CD4-positive, alpha-beta T cell treated with Interferon alpha-2 for 1 hour (primary cell): Measurements from ENCODE around the gene PLA2G2D.
"Not testable (repeated sequence)": the region's sequence is repeated elsewhere in the genome, so short reads cannot be mapped to it uniquely, and the experiment has no call there.

Experiments
- DNase-seq, 2 donors: peaks; one replicate each; pipeline ENCODE4 v3.0.0-alpha.2; 2020 to 2022

The PLA2G2D gene

DNA sequence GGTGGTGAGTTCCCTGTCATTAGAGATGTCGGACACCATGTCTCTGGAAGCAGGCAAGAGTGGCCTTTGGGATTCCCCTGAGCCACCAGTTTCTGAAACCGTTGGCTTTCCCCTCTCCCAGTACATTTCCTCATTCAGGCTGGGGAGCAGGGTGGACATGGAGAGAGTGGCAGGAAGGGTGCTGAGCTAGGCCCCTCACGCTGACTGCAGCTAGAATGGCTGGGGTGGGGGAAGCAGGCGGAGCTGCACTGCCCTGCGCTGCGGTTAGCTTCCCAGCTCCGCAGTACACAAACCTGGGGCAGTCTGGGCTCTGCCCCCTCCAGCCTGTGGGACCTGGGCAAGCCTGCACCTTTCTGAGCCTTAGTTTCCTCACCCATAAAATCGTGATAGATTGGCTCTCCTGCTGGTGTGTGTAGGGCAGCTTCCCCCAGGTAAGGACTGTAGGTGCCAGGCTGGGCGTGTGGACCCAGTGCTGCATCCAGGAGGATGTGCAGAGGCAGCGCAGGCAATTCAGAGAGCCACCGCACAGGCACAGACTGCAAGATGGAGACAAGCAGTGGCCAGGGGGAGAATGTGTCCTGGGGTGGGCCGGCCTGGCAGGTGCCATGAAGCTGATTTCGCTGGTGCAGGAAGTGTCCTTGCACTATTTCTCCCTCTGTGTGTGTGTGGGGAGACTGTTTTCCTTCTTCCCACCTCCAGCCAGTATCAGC, 22.8 kb upstream of the PLA2G2D start:
- DNase-seq: no peak

DNA sequence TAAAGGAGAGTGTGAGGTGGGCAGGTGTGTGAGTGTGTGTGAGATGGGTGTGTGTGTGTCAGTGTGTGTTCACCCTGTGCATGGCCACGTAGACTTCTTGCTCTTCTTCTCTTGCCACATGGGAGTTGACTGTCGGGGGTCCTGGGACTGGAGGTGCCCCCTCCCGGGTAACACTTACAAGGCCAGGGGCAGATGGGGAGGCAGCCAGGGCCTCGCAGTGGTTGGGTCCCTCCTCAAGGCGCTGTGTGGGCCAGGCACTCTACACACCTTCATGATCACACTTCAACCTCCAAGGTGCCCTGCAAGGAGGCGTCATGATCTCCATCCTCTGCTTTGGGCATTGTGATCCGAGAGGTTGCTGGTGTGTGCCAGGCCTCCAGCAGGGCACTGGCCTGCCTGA, 22.1 kb upstream of the PLA2G2D start:
- DNase-seq: no peak

DNA sequence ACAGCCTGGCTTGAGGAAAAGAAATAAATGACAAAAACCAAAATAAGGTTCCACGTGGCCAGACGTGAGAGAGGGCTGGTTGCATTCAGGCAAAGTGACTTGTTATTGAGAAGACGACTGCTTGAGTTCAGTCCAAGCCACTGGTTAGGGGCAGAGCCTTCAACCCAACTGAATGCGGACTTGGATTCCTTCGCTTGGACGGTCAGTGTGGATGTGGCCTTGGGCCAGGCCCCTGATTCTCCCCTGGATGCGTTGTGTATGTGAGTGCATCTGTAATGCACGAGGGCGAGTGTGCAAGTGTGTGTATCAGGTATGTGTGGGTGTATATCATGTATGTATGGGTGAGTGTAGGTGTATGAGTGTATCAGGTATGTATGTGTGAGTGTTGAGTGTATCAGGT, 21.7 kb upstream of the PLA2G2D start:
- no peak for DNase-seq

GRCh38 chr1:20139776-20140612, 20.7 kb upstream of the PLA2G2D start:
- no peak for DNase-seq

DNA sequence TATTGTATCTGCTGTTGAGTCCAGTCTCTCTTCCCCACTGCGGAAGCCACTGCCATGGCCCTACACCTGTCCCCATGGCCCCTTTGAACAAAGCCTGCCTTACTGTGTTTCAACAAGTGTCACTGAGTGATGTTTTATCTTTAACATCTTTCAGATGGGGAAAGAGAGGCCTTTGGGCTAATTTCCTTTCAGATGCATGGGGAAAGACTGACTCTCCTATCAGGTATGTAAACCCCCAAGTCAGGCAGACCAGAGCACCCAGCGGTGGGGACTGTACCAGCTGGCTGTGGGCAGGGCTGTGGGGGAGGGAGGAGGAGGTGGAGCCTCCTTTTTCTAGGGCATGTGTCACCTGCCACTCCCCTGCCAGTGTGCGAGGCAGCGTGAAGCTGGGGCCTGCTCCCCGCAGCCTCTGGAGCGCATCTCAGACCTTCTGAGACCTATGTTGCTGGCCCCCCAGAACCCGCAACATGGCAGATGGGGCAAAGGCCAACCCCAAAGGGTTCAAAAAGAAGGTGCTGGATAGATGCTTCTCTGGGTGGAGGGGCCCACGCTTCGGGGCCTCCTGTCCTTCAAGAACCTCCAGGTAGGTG, 19.7 kb upstream of the PLA2G2D start, which contains the start of gene PLA2G2F:
Gene PLA2G2F (plus strand): TSS at position 363 of the 590 bp plus-strand sequence. CDS start 105 bp downstream, at position 468.
- no peak for DNase-seq

DNA sequence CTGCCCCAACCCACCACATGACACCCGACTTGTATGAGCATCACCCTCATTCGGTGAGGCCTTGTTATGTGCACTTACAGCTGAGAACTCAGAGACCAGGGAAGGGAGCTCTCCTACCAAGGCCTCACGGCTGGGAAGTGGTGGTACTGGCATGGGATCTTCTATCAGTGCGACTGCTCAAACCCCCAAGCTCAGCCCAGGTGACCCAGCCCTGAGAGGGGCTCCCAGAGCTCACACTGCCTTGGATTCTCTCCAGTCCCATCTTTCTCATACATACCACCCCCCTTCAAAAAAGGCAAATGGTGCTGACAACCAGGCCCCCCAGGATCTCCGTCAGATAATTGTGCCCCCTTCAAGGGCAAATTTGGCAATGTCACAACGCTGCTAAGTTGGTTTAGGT, 19.0 kb upstream of the PLA2G2D start:
- no peak for DNase-seq

DNA sequence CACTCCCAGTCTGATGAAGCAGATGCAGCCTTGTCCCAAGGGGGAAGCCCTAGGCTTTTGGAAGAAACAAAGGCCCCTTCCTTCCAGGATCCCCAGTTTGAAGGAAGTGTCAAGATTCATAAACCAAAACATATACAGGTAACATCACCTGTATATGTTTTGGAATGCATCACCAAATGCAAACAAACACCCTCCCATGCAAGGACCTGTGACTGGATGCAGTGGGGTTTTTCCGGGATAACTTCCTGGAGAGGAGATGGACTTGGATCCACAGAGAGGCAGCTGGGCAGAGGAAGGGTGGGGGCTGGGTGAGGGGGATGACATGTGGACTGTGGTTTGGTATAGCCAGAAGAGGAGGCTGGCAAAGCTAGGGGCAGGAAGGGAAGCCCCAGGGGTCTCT, 18.3 kb upstream of the PLA2G2D start:
- DNase-seq: no peak

DNA sequence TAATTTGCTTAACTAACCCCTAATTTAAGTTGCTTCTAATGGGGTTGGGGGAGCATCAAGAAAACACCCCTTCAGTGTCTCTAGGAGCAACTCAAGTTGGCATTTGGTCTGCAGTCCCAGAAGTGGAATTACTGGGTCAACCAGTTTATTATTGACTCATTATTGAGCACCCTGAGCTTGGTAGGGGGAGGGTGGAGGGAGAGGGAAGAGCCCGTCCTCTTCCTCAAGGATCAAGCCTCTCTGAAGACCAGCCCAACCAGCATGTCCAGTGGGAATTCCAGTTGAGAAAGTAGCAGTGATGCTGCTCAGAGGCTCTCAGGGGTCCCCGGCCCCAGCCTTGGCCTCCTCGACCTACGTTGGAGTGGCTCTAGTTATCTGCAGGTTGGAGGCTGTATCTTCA, 17.7 kb upstream of the PLA2G2D start:
- no peak for DNase-seq

DNA sequence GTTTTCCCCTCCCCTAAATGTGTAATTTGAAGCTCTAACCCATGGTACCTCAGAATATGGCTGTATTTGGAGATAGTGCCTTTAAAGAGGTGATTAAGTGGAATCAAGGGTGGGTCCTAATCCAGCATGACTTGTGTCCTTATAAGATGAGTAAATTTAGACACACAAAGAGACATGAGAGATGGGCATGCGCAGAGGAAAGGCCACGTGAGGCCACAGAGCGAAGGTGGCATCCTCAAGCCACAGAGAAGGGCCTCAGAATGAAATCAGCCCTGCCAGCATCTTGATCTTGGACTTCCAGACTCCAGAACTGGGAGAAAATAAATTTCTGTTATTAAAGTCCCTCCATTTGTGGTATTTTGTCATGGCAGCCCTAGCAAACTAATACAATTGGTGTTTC, 16.9 kb upstream of the PLA2G2D start:
- DNase-seq: no peak

DNA sequence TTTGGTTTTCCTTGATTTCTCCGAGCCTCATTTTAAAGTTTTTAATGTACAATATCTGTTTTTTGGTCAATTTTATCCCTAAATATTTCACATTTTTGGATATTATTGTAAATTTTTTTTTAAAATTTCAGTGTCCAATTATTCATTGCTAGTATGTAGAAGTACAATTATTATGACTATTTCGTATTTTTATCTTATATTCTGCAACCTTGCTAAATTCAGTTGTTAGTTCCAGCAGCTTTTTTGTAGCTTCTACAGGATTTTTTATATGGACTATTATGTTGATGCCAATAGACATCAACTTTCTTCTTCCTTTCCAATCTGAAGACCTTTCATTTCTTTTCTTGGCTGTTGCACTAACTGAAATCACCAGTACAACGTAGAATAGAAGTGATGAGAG, 15.7 kb upstream of the PLA2G2D start:
- DNase-seq: no peak

DNA sequence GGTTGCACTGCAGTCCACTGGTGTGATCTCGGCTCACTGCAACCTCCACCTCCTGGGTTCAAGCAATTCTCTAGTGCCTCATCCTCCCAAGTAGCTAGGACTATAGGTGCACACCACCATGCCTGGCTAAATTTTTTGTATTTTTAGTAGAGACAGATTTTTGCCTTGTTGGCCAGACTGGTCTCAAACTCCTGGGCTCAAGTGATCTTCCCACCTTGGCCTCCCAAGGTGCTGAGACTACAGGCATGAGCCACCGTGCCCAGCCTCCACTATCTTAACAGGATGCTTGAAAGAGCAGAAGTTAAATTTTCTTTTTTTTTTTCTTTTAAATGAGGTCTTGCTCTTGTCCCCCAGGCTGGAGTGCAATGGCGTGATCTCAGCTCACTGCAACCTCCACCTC, 11.2 kb upstream of the PLA2G2D start:
- DNase-seq: not testable (repeated sequence)

GRCh38 chr1:20126806-20127440, 7.6 kb upstream of the PLA2G2D start:
- no peak for DNase-seq

DNA sequence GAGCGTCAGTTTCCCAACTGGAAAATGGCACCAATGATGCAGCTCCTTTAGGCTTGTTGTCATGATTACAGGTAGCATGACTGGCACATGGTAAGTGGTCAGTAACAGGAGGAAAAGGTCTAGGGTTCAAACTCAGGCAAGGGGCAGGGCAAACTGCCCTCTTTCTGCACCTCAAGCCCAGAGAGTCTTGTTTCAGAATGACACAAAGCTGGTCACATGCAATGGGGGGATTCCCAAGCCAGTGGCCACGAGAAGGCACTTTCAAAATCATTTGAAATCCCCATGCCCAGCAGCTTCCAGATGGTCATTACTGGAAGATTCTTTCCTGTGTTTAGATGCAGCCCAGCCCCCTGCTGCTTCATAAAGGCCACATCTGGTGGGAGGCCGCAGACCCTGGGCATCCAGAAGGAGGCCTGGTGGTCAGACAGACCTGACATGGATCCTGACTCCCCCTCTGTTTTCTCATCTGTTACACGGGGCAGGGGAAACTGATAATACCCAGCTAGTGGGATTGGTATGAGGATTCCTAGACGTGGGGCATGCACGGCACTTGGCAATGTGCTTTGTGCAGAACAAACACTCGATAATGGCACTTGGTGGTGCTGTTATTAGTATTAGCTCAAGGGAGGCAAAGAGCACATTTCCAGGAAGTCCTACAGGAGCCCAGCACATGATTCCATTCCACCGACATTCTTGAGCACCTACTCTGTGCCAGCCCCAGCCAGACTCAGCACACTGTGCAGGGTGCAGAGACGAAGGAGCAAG, 6.9 kb upstream of the PLA2G2D start:
- no peak for DNase-seq

GRCh38 chr1:20125100-20125499, 5.8 kb upstream of the PLA2G2D start:
- no peak for DNase-seq

DNA sequence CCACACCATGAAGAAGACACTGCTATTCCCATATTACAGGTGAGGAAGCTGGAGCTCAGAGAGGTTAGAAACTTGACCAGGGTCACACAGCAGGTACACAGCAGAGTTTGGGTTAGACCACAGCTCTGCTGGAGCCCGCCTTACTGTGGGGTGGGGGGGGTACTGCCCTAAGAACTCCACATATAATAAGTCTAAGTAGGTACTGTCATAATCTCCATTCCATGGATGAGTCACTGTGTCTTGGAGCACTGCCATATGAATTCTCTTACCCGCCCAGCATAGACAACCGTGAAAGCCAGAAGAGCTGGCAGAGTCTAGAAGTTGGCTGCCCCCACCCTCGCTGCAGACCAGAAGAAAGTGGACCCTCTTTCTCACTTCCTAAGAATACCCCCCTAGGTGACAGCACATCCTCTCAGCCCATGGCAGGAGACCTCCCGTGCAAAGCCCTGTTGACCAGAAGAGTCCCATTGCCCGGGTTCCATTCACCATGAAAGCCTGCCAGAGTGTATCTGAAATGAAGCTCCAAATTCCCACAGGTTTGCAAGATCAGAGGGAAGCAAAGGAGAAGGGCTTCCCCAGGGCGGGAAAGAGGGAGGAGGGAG, 5.2 kb upstream of the PLA2G2D start:
- DNase-seq: no peak

DNA sequence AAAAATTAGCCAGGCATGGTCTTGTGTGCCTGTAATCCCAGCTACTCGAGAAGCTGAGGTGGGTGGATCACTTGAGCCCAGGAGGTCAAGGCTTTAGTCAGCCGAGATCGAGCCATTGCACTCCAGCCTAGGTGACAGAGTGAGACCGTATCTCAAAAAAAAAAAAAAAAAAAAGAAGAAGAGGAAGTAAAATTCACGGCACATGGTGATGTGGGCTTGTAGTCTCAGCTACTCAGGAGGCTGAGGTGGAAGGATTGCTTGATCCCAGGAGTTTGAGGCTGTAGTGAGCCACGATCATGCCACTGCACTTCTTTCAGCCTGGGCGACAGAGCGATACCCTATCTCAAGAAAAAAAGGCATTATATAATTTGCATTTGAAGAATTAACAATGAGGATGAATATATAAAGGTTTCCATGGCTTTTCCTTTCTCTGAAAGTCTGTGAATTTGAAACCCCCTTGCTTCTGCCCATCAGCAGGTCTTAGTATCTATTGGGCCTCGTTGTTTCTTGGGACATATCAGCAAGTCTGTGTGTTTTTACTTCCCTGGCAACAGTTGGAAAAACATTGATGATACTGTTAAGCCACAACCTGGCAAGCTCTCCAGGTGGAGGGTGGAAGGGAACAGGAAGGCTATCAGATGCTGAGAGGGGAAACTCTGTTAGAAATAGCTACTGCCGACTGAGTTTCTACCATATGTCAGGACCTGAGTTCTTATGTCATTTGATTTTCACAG, 4.6 kb upstream of the PLA2G2D start:
- no peak for DNase-seq

DNA sequence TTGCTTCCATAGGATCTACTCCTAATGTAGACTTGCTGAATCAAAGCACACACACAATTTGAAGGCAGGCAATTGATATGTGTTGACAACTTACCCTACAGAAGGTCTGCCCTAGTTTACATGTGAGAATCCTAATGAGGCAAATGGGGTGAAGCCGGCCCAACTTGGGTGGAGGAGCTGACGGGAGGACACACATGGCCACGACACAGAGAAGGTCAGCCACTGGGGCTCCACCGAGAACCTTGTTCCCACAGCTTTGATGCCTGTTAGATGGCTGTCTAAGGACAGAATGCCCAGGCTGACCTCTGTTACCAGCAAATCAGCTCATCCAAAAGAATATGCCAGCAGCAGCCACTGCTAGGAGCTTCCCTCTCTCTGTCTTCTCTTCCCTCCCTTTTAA, 1.5 kb upstream of the PLA2G2D start:
- no peak for DNase-seq

- DNase-seq: no peak
These were observed 2.1 kb downstream of the PLA2G2D start for GRCh38 chr1:20117236-20117635.

DNA sequence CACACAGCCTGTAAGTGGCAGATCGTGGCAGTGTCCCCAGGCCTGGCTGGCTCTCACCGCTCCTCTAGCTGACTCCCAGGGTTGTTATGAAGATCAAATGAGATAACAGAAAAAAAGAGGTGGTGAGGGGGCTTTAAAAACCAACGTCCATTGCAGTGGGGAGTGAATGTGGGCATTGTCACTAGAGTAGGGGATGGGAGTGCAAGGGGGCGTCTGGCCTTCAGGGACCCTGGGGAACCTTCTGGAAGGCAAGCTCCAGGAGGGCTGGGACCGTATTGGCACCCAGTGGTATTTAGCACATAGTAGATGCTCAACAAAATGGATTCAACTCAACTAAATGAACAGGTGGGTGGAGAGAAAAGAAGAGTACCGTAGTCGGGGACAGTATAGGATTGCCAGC, 3.4 kb downstream of the PLA2G2D start:
- DNase-seq: no peak

DNA sequence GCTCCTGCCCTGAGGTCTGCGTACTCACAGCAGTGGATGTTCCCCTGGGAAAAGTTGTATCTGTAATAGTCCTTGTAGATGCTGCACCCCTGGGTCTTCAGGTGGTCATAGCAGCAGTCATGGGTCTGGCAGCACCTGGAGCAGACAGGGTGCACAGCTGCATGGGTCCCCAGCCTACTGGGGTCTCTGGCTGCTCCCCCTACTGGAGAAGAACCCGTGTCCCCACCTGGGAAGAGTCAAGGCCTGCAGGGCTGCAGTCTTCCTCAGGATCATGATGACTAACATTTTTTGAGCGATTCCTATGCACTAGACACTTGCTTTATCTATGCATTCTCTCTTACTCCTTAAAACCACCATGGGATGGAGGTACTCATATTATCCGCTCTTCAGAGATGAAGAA, 3.9 kb downstream of the PLA2G2D start:
- no peak for DNase-seq

DNA sequence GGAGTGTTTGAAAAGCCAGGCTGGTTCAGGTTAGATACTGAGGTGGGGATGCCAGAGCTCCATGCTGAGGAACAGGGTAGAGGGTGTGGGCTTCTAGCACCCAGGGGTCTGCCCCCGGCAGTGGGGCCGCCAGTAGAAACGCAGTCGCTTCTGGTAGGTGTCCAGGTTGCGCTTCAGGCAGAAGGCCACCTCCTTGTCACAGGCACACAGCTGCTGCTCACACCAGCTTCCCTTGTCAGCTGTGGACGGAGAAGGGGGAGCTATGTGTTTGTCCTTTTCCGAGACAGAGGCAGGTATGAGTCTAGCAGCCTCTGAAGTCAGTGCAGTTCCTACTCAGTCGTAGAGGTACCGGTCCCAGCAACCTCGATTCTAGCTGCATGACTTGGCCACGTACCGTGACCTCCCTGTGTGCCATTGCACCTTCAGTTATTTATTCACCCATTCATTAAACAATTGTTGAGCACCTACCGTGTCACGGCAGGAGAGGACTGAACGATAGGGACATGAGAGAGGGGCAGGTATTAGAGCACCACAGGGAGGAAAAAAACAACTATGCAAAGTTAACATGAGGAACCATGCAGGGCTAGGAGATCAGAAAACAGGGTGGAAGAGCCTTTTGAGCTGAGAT, 5.2 kb downstream of the PLA2G2D start:
- no peak for DNase-seq
